Measurements from ENCODE around the gene HSPA4.
"Not testable (repeated sequence)": the region's sequence is repeated elsewhere in the genome, so short reads cannot be mapped to it uniquely, and the experiment has no call there.

HSPA4 gene

GRCh38 chr5:133017964-133018363 is 33.8 kb upstream of the HSPA4 start:
- Histone ChIP-seq H3K9me2 (replicated peaks; ENCODE audit: insufficient read depth, low read length) (no peaks in the 10 kb centered on the region), H3K27ac (ENCODE audit: low read length) (no peak overlapping the region), H3F3A (ENCODE audit: insufficient read depth, low read length) (no peaks in the 10 kb centered on the region), H3K9me3 (replicated peaks; ENCODE audit: insufficient read depth, low read length) (no peaks in the 10 kb centered on the region), H3K36me3 (replicated peaks; ENCODE audit: insufficient read depth, low read length) (no peaks in the 10 kb centered on the region), H3K79me2 (ENCODE audit: low read length) (peaks cover 33% of the 10 kb centered on the region), H3K9ac (ENCODE audit: low read length) (no peak overlapping the region), H3K4me1 (ENCODE audit: low read length) (no peaks in the 10 kb centered on the region), H4K20me1 (ENCODE audit: insufficient read depth, low read length) (no peaks in the 10 kb centered on the region), H2AFZ (ENCODE audit: low read length) (no peak overlapping the region), H3K4me3 (ENCODE audit: low read length) (no peak overlapping the region), H3K4me2 (ENCODE audit: low read depth, low read length) (no peak overlapping the region), H3K27me3 (replicated peaks; ENCODE audit: insufficient read depth, low read length) (no peaks in the 10 kb centered on the region)
- no peak for TF ChIP-seq EZH2phosphoT487 (IDR thresholded peaks at IDR 0.05; ENCODE audit: low read length)
- TF ChIP-seq, protein P1, sequence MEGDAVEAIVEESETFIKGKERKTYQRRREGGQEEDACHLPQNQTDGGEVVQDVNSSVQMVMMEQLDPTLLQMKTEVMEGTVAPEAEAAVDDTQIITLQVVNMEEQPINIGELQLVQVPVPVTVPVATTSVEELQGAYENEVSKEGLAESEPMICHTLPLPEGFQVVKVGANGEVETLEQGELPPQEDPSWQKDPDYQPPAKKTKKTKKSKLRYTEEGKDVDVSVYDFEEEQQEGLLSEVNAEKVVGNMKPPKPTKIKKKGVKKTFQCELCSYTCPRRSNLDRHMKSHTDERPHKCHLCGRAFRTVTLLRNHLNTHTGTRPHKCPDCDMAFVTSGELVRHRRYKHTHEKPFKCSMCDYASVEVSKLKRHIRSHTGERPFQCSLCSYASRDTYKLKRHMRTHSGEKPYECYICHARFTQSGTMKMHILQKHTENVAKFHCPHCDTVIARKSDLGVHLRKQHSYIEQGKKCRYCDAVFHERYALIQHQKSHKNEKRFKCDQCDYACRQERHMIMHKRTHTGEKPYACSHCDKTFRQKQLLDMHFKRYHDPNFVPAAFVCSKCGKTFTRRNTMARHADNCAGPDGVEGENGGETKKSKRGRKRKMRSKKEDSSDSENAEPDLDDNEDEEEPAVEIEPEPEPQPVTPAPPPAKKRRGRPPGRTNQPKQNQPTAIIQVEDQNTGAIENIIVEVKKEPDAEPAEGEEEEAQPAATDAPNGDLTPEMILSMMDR (IDR thresholded peaks at IDR 0.05; ENCODE audit: low read length), result no peak
- no peak for TF ChIP-seq EZH2 (optimal IDR thresholded peaks at IDR 0.05; ENCODE audit: low read depth, low read length)
- no peak for DNase-seq

GRCh38 chr5:133019471-133019870 is 32.3 kb upstream of the HSPA4 start:
- H3K9me3 ChIP-seq (replicated peaks; ENCODE audit: insufficient read depth, low read length); H3K27ac ChIP-seq (ENCODE audit: low read length); H2AFZ ChIP-seq (ENCODE audit: low read length); H3K4me2 ChIP-seq (ENCODE audit: low read depth, low read length); H3K27me3 ChIP-seq (replicated peaks; ENCODE audit: insufficient read depth, low read length); H3K4me3 ChIP-seq (ENCODE audit: low read length); H3K4me1 ChIP-seq (ENCODE audit: low read length); H3K9ac ChIP-seq (ENCODE audit: low read length); H3F3A ChIP-seq (ENCODE audit: insufficient read depth, low read length); H4K20me1 ChIP-seq (ENCODE audit: insufficient read depth, low read length); H3K9me2 ChIP-seq (replicated peaks; ENCODE audit: insufficient read depth, low read length); DNase-seq; H3K36me3 ChIP-seq (replicated peaks; ENCODE audit: insufficient read depth, low read length): not testable (repeated sequence)
- peaks cover 45% of the 10 kb centered on the region for H3K79me2 ChIP-seq (ENCODE audit: low read length)

DNA sequence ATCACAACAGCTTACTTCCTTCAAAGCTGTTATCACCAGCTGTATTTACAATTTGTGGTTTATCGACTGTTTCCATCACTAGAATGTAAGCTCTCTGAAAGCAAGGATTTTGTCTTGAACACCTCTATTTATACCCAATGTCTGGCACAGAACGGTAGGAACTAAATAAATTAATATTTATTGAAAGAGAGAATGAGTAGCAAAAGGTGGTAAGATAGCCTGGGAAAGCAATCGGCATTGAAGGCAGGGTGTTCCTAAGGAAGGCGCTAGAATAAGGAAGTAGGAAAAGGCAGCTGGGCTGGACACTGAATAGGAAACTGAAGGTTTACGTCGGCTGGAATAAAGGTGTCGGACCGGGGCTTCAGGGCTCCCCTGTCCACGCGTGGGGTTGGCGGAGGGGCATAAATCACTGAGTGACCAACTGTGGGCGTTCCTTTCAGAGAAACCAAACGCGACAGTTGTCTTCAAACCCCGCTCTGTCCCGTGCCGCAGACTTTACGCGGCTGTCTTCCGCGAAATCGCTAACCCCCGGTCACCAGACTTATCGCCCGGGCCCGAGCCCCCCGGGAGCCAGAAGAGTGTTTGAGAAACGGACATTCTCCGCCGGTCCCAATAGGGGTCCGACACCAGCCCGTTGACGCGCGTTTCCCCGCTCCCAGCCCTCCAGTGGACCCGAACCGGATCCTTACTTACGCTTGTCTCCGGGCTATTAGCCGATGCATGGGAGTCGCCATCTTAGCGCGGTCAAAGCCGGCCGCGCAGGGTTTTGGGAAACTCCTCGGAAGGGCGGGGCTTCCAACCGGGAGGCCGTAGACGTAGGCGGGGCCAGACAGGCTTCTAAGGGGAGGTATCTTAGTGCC is 25.8 kb upstream of the HSPA4 start, which contains the start of gene ZCCHC10:
ZCCHC10 (minus strand) TSS at position 746 of the 860 bp plus-strand sequence; CDS start at position 734, 12 bp downstream.
- peaks cover 8% of the 10 kb centered on the region for H3F3A ChIP-seq (ENCODE audit: insufficient read depth, low read length)

More for the DNA sequence above, 25.8 kb upstream of the HSPA4 start, which contains the start of gene ZCCHC10:
- no peaks in the 10 kb centered on the region for H3K9me2 ChIP-seq (replicated peaks; ENCODE audit: insufficient read depth, low read length)
- H4K20me1 ChIP-seq (ENCODE audit: insufficient read depth, low read length), result no peaks in the 10 kb centered on the region
- H3K9me3 ChIP-seq (replicated peaks; ENCODE audit: insufficient read depth, low read length), result no peaks in the 10 kb centered on the region
- DNase-seq, result peak; percentile 94
- H2AFZ ChIP-seq (ENCODE audit: low read length), result peak within 1 kb of the TSS; percentile 91
- H3K4me3 ChIP-seq (ENCODE audit: low read length), result peak within 1 kb of the TSS; percentile 94
- H3K4me1 ChIP-seq (ENCODE audit: low read length), result no peaks in the 10 kb centered on the region
- no peaks in the 10 kb centered on the region for H3K36me3 ChIP-seq (replicated peaks; ENCODE audit: insufficient read depth, low read length)
- no peaks in the 10 kb centered on the region for H3K27me3 ChIP-seq (replicated peaks; ENCODE audit: insufficient read depth, low read length)
- TF ChIP-seq EZH2phosphoT487 (IDR thresholded peaks at IDR 0.05; ENCODE audit: low read length) (no peak), EZH2 (optimal IDR thresholded peaks at IDR 0.05; ENCODE audit: low read depth, low read length) (no peak)
- TF ChIP-seq, protein P1 (IDR thresholded peaks at IDR 0.05; ENCODE audit: low read length), result no peak
- peaks cover 38% of the 10 kb centered on the region for H3K79me2 ChIP-seq (ENCODE audit: low read length)
- H3K9ac ChIP-seq (ENCODE audit: low read length), result peak within 1 kb of the TSS; percentile 87
- peak within 1 kb of the TSS; percentile 62; the same call in 1 of the 2 replicates for H3K27ac ChIP-seq (ENCODE audit: low read length)
- H3K4me2 ChIP-seq (ENCODE audit: low read depth, low read length), result peak within 1 kb of the TSS; percentile 89

Measured in MM.1S (cell line).